DMS153 (cell line): Measurements from ENCODE around the gene DAB2.
"Not testable (repeated sequence)": the region's sequence is repeated elsewhere in the genome, so short reads cannot be mapped to it uniquely, and the experiment has no call there.

Experiments
- DNase-seq: peaks from one replicate; lab custom pipeline; 2025; lab: John Stamatoyannopoulos, UW

DAB2 gene

DNA sequence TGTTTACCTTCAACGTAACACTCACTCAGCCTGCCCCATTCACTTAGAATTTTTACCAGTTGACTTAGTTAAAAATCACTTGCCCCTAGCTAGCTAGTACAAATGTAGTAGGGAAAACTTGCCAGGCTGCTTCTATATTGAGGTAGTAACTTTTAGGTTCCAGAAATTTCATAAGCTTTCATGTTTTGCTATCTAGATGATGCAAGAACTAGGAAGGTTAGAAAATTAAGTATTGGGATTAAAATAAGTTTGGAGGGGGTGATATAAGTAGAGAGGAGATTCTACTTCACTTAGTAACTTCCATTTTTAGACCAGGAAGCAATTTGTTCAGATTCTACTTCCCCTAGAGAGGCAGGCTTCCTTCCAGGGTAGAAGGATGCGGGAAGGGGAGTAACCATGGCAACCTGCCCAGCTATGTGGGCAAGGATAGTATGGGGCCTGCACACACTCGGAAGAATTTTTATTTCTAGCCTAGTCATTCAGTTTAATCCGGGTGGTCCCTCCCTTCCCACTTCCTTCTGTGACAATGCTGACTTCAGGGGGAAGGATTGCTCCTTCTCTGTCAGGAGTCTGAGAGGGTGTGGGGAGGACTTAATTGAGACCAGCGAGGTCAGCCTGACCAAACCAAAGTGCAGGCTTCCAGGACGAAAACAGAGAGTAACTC, 4.2 kb downstream of the DAB2 start:
- no peak for DNase-seq

DNA sequence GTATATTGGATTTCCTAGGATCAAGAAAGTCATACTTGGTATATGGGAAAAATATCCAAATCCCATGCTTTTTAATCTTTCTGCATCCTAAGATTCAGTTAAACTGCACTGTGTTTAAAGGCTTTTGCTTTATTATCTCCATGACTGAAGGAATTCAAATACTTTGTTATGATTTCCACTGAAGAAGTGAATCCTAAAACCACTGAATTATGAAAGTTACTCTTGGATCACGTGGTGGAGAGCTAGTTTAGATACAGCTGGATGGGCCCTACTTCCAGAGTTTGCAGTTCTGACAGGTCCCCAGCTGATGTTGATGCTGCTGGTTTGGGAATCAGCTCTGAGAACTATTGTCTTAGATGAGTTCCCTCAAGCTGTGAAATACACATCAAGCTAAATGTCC, 5.0 kb downstream of the DAB2 start:
- no peak for DNase-seq

DNA sequence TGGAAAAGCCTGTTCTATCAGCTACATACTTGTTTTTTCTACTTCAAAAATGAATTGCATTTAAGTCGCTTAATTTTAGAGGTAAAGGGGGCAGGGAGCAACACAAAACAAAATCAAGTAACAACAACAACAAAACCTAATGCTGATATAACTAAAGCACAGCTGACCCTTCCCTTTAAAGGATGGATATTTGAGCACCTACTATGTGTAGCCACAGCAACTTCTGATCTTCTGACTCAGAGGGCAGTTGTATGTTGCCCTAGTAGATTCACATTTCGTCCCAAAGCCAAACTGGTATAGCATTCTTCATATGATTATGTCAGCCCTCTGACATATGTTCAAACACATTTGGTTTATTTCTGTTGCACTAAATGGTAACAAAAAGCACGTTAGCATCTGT, 6.8 kb downstream of the DAB2 start:
- DNase-seq = no peak

DNA sequence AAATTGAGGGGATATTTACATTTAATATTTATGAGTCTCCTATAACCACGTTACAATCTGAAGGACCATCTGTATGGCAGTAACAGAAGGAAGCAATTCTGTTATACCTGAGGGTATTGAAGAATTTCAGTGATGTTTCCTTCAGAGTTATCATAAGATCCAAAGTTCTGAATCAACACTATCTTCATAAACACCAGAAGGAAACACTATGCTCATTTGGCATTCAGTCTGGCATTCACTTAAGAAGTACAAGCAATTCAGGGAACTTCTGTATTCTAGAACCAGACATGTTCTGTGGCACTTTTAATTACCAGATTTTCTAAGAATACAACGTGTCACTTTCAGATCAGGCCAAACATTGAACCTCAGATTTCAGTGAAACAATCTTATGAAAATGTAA, 9.6 kb downstream of the DAB2 start:
- no peak for DNase-seq

DNA sequence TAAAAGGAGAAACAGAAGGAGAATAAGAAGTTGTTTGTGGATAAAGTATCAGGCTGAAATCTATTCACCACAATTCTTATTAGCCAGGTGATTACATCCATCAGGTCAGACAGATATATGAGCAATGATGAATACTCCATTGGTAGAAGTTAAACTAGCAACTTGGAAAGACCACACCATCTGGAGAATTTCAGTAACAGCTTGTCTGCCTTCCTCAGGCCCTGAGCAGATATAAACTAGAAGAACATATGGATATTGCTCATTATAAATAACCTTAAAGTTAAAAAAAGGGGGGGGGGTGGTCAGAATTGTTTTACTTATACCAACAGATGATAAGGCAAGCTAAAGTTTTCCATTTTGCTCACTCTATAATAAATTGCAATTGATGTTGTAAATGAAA, 10.4 kb downstream of the DAB2 start:
- DNase-seq = no peak

DNA sequence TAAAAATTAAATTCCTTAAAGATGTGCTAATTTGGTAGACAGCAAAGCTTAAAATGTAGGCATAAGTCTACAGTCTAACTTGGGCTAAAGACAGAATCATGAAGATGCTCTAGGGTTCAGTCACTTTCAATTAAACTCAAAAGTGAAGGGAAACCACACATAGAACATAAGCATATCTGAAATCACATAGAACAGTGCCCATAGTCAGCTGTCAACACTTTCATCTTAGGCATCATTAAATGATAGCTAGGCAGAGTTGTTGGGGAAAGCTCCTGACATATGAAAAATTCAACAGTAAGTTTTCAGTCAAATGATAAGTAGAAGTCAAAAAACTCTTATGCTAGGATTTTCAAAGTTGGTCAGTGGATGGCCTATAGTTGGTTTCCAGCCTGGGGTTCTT, 11.0 kb downstream of the DAB2 start:
- no peak for DNase-seq

DNA sequence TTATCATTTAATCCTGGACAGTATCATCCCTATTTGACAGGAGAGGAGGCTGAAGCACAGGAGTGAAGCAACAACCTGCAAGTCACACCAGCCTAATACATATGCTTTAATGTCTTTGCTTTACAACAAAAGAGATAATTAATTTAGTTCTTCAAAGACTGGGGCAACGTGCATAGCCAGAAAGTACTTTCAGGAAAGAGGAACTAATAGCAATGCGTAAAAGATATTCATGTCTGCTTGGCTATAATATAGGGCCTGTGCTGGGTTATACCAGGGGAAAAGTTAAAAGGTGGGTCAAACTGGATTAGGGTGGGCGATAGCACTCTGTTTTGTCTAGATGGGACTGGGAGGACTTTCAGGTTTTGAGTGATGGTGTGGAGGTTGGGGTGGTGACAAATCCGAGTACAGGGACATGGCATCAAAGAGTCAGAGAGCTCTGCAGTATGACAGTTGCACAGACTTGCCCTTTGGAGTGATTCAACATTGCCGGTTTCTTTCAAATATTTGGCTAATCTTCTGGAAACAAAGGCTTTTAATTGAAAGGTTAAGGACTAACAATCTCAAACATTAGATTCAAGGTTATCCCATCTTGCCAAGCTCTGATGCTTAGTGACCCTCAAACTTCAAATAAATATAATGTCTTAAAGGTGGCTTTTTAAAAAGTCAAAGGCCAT, 11.9 kb downstream of the DAB2 start:
- DNase-seq = no peak

DNA sequence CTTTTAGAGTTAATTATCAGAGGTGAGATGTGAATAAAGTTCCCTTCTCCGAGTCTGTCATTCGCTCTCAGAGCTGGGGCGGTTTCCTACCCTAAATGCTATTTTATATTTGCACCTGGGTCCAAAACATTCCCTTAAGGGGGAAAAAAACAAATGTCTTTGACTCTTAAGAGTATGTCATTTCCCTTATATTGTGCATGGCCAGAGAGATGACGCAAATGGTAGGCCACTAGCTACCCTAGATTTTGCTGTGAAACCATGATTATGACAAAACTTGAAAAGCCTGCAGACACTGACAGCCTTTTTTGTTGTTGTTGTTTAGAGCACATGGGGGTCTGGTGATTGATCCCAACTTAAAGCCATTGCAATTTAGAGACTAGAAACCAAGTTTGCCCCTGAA, 12.8 kb downstream of the DAB2 start:
- DNase-seq = no peak

DNA sequence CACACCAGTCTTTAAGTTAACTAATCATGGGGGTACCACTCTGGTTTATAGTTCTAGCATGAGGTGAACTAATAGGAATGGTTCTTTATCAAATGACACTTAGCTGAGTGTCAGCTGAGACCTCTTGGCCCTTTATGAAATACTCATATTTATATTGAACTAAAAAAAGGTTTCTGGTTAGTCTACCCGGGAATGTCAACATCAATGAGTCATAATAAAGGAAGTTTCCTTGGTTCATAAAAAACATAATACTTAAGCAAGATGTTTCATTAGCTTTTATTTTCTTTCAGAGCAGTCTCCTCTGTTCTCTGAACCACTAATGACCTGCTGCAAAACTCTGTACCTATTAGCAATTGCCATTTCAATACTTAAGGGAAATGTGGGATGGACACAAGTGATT, 13.7 kb downstream of the DAB2 start:
- DNase-seq = no peak

DNA sequence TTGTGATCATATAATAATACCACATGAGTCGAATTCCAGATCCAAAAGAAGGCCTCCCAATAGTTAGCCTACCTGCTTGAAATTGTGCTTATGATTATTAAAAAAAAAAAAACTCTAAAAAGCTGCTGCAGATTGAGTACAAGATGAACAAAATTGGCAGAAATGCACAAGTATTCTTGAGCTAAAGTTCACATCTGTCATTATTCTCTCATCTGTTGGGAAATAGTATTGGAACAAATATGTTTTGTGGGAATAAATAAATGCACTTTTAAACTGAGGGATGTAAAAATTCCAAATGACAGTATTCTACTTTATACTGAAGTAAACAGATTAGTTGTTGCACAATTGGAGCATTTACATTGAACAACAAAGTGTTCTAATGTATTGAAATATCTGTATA, 15.7 kb downstream of the DAB2 start:
- no peak for DNase-seq

DNA sequence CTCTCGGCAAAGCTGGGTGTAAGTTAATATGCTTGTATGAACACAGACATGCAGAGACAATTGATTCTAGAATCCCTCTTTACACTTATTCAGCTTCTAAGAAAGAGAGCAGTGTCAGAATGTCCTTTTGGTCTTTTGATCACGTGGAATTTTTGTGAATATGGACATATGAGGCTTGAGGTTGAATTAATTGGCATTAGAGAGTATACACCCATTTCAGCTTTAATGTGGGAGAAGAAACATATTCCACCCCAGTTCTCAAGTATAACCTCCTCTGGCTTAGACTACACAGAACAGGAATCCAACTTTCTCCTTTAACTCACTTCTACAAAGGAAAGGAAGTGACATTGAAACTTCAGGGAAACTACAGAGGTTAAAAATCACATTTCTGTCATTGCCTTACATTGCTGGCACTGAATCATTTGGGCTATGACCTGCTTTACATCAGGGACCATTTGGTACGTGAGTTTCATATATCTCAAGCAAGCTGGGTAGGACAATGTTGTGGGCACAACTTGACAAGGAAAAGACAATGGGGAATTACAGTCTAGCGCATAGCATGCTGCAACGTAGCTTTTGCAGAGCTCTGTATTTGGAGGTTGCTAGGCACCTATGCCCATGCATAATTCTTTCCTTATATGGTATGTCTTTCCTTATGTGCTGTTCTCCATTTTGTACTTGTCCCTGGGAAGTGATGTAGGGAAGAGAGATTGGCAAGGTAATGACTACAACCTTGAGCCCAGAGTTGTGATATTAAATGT, 19.5 kb downstream of the DAB2 start:
- no peak for DNase-seq

DNA sequence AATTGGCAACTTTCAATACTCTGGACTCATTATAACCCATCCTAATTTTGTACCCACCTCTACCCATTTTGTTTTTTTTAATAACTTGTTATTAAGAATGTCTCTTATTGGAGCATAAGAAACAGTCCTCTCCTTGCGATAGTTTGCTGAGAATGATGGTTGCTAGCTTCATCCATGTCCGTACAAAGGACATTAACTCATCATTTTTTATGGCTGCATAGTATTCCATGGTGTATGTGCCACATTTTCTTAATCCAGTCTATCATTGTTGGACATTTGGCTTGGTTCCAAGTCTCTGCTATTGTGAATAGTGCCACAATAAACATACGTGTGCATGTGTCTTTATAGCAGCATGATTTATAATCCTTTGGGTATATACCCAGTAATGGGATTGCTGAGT, 21.0 kb downstream of the DAB2 start:
- not testable (repeated sequence) for DNase-seq

DNA sequence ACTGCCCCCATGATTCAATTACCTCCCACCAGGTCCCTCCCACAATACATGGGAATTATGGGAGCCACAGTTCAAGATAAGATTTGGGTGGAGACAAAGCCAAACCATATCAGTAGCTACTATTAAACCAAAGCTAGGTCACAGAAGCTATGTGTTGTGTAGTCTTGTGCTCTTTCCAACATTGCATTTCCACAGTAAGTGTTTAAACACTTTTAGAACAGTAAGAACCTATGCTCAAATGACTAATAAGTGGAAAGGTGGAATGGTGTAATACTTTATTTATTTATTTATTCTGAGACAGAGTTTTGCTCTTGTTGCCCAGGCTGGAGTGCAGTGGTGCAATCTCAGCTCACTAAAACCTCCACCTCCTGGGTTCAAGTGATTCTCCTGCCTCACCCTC, 22.6 kb downstream of the DAB2 start:
- DNase-seq = not testable (repeated sequence)

DNA sequence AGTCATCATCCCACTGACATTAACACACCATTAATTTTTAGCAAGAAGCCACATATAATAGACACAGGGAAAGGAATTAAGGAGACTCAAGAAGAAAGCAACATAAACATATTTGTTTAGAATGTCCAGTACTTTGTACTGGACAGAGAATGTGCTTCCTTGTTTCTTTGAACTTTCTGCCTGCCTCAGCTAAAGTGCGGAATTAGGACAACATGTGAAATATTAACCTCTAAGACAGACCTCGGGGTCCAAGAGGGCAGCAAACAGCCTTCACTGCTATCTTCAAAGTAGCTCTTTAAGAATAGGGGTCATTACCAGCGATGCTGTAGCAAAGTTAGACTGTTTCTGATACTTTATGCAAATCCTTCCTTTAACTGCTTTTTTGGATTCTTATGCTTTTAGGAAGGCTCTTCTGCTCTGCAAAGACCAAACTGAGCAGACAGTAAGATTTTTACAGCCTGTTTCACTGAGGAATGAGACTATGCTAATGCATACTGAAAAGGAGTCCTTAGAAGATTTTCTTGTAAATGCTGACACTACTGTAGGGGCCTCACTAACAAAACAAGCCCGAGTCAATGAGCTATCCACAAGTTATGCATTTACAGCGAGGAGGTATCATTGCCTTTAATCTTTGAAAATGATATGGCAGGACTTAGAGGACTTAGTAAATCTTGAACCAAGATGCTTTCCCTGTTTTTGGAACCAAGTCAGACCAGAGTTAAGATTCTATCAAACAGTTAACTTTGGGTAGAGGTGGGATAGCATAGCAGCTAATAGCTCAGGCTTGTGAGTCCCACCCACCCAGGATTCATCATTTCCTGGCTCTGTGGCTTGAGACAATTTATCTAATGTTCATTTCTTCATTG, 23.8 kb downstream of the DAB2 start:
- no peak for DNase-seq

DNA sequence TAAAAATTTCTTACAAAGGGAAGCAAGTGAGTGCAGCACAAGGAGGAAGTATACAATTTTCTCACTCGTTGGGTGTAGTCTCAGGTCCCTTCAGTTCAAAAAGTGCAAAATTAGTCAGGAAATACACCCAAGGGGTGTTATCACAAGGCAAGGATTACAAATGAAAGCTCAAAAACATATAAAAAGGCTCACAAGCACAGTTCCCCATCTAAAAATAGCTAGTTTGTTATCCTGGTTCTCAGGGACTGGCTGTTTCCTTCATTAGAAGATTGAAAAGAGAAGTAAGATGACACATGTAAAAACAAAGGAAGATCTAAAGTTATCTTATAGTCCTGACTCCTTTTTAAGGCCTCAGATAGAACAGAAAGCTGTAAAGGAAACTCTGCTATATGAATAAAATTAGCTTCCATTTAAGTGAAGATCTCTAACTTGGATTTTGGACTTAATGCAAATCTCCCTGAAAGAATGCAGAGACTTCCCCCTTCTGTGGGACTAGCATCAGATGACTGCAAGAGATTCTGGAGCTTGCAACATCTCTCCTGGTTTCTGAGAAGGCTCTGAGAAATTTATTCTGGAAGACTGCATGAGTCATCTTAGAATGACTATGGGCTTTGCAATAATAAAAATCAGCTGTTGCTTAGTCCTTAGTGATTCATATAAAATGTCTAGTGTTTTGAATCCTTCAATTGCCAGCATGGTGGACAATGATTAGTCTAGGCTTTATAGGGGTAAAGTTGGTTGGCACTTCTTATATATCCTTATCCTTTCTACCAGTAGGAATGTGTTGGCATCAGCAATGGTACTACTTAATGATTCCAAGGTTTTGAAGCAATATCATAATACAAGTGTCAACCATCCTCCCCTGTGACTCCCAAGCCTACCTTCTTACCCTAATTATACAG, 25.4 kb downstream of the DAB2 start:
- DNase-seq = no peak

DNA sequence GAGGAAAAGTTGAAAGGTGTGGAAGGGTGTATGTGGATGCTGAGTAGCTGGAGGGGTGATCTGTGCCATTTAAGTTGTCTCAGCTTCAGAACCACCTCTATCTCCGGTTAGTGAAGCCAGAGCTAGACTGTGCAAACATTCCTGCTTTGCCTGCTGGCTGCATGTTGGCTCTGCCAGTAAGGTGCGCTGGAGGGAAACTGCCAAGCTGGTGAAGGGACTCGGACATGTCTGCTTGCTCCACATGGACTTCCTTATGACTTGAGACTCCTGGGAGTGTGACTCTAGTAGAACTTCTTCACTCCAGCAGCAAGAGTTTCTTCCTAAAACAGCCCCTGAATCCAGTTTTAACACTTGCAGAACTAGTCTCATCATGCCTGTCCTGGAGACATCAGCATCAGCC, 27.9 kb downstream of the DAB2 start:
- DNase-seq = no peak

DNA sequence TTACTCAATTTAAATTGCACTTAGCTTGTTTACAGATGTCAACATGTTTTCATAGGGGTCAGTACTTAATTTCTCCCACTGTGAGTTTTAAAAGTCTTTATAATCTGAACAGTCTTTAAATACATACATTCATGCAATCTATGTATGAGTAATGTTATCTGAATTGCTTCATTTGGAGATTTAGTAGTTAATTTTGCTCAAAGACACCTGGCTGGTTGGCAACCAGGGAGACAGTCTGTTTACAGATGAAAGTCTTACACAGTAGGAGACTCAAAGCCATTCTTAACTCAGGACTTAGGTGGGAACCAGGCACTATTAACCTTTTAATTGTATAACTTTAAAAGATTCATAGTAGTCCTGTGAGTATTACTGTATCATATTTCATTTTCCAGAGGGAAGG, 29.3 kb downstream of the DAB2 start:
- no peak for DNase-seq

DNA sequence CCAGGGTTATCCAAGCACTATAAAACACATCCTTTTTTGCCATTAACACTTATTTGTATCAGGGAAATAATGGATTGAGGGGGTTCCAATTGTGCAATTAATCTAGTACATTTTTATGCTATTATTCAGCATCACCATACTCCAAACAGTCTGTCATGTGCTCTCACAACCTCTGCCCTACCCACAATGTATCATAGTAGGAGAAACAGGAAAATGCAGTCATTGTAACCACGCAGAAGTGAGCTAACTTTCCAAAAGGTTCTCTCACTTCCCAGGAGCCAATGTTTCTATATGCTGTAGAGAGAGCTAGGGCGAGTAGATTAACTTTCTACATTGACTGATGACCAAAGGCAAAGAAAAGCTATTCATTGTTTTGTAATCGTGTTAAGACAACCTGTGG, 29.8 kb downstream of the DAB2 start:
- no peak for DNase-seq

DNA sequence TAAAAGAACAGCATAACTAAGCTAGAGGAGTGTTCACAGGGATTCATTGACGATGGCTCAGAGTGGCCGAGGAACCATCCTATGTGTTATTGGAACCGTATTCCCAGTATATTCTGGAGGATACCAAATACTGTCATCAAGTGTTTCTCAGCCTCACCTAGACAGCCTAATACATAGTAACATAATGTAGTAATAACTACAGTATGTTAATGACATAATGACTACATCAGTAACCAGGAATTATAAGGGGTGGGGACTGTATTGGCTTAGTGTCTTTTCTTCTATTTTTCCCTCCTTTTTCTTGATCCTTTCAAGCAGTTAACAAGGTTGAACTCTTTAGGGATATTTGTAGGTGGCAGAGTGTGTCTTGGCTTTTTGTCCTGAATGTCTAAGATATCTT, 33.8 kb downstream of the DAB2 start:
- no peak for DNase-seq

DNA sequence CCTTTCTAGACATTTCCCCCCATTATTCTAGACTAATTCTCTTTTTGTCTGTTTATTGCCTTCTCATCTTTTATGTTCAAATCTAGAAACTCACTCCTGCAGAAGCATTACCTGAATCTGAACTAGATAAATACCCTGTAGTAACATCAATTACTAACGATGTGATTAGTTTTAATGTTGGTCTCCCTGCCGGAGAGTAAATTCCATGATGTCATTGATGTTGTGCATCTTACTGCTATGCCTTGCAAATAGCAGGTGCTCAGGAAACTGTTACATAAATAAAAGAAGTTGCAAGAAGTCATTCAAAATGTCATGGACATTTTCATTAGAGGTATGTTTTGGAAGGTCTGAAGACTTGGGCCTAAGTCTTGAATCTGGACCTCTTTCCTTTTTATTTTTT, 37.5 kb downstream of the DAB2 start:
- DNase-seq = no peak

DNA sequence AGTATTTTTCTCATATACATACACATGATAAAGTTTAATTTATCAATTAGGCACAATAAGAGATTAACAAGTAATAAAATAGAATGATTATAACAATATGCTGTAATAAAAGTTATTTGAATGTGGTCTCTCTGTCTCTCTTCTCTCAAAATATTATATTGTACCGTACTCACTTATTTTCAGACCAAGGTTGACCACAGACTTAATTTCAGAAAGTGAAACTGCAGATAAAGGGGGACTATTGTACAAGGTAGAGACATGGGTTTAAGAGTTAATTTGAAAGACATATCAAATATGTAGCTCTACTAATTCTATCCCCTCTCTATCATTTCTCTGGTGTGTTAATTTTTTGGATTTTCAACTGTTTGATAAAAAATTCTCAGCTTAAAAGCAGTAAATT, 40.5 kb downstream of the DAB2 start:
- DNase-seq = no peak
